A673 (cell line): ENCODE measurements around the gene TAS2R3. TPM values are rescaled to one million over a fixed set of nuclear protein-coding genes. Genes with fewer than 3 reads are reported as not detected.

Source experiments
- BruUV-seq: library from RNA; stranded (reverse); fragments of 400-500 nt; replicated peaks from 2 replicates; lab custom pipeline; 2021; lab: Mats Ljungman, UMichigan
- CTCF ChIA-PET: fragments of 300-600 bp; sonication (Branson Sonifier 250); formaldehyde crosslinking; loops from one replicate; lab custom pipeline; 2022; ENCODE audit warnings: antibody characterized with exemption; lab: Charles Lee
- POLR2A ChIA-PET: fragments of 300-600 bp; sonication (Branson Sonifier 250); formaldehyde crosslinking; loops from one replicate; lab custom pipeline; 2022; ENCODE audit warnings: antibody characterized with exemption; ENCODE audit not compliant: low non-redundant PET; lab: Charles Lee
- DNase-seq: peaks from one replicate; pipeline ENCODE4 v3.0.0-alpha.2; 2015; ENCODE audit warnings: low spot score
- H3K27ac ChIP-seq: fragments of 200-600 bp; sonication (generic); 2 replicates; pipeline ENCODE4 v1.5.1; 2016; ENCODE audit warnings: mixed run types, low read depth, mild to moderate bottlenecking, mixed read lengths, antibody characterized with exemption, low read length; ENCODE audit not compliant: poor library complexity, severe bottlenecking
- H3K27me3 ChIP-seq: fragments of 200-600 bp; sonication (generic); replicated peaks from 2 replicates; pipeline ENCODE4 v1.6.1; 2017; ENCODE audit warnings: mixed run types, low read depth, mild to moderate bottlenecking, mixed read lengths, antibody characterized with exemption, low read length; ENCODE audit not compliant: insufficient read depth, poor library complexity
- H3K36me3 ChIP-seq: fragments of 200-600 bp; sonication (generic); 2 replicates; pipeline ENCODE4 v1.6.1; 2016; ENCODE audit warnings: mixed run types, mild to moderate bottlenecking, mixed read lengths, antibody characterized with exemption, low read length; ENCODE audit not compliant: insufficient read depth, poor library complexity, severe bottlenecking
- H3K4me1 ChIP-seq: fragments of 200-600 bp; sonication (generic); 2 replicates; pipeline ENCODE4 v1.6.1; 2017; ENCODE audit warnings: mixed run types, mild to moderate bottlenecking, mixed read lengths, antibody characterized with exemption, low read length; ENCODE audit not compliant: insufficient read depth, poor library complexity, severe bottlenecking
- H3K4me3 ChIP-seq: fragments of 200-600 bp; sonication (generic); 2 replicates; pipeline ENCODE4 v1.5.1; 2016; ENCODE audit warnings: low read depth, mixed run types, mild to moderate bottlenecking, mixed read lengths, low read length; ENCODE audit not compliant: poor library complexity, severe bottlenecking
- H3K9me3 ChIP-seq: fragments of 200-600 bp; sonication (generic); 2 replicates; pipeline ENCODE4 v1.6.1; 2016; ENCODE audit warnings: mixed run types, low read depth, mild to moderate bottlenecking, mixed read lengths, antibody characterized with exemption, low read length; ENCODE audit not compliant: poor library complexity, severe bottlenecking
- EZH2 ChIP-seq: fragments of 200-600 bp; sonication (generic); IDR thresholded peaks from 2 replicates; pipeline ENCODE4 v1.6.1; 2017; ENCODE audit warnings: borderline replicate concordance, low read depth, mild to moderate bottlenecking, mixed read lengths, antibody characterized with exemption, low read length; ENCODE audit not compliant: poor library complexity, severe bottlenecking
- intact Hi-C: fragments of 100-400 bp; cut with micrococcal nuclease; formaldehyde crosslinking; loops from one replicate; pipeline ENCODE4 v1.10.0; 2022; ENCODE audit not compliant: unreplicated experiment
- total RNA-seq: library from RNA; stranded (reverse); gene quantifications from 2 replicates; pipeline ENCODE4 v1.2.3, GENCODE V29; 2021
- TF ChIP-seq, protein P1 (sequence below): fragments of 300-800, 200-600 bp; sonication (generic); conservative IDR thresholded peaks from 2 replicates; pipeline ENCODE4 v1.5.1; 2017; ENCODE audit warnings: low read depth, mild to moderate bottlenecking, antibody characterized with exemption, low read length, moderate library complexity, mixed read lengths

TAS2R3 gene
- total RNA-seq, 1 experiment from 2014 or later: 0.99 TPM

DNA sequence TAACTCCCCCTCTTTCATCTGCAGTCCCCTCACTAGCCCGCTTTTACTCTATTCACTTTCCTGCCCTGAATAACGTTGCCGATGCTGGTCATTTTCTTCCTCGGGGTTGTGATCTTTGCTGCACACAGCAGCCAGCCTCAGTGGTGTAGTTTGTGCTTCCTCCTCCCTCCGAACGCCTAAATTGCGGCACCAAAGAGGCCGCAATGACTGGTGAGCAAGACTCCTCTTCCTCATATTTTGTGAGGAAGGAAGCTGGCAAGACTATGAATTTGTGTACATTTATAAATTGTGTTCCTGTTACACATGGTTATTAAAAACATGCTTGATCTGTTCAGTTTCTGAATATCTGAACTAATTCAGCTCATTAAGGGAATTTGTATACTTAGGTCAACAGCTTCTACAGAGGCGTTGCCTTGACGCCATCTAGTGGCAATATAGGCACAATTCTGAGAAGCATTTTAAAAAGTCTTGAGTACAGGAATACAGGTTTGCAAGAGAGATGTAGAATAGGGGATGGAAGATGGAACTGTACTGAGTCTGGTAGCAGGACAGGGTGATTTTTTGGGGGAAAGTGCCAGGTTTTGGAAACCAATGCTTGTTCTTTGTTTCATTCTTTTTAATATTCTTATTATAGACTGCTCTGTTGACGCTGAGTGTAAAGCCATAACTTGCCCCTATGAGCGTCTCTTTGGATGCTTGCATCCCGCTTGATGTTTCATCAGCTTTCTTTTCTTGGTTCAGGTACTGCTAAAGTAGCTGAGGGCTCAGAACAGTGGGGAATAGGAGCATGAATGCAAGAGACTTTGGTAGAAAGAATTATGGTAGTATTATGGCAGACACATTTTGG is 22.0 kb downstream of the TAS2R3 start:
- Histone ChIP-seq H3K27ac (no peak overlapping the region), H3K27me3 (no peaks in the 10 kb centered on the region), H3K4me1 (no peaks in the 10 kb centered on the region), H3K36me3 (no peaks in the 10 kb centered on the region), H3K4me3 (no peak overlapping the region), H3K9me3 (no peaks in the 10 kb centered on the region)
- no TSS peak for BruUV-seq
- no peak for TF ChIP-seq EZH2
- TF ChIP-seq, protein P1, sequence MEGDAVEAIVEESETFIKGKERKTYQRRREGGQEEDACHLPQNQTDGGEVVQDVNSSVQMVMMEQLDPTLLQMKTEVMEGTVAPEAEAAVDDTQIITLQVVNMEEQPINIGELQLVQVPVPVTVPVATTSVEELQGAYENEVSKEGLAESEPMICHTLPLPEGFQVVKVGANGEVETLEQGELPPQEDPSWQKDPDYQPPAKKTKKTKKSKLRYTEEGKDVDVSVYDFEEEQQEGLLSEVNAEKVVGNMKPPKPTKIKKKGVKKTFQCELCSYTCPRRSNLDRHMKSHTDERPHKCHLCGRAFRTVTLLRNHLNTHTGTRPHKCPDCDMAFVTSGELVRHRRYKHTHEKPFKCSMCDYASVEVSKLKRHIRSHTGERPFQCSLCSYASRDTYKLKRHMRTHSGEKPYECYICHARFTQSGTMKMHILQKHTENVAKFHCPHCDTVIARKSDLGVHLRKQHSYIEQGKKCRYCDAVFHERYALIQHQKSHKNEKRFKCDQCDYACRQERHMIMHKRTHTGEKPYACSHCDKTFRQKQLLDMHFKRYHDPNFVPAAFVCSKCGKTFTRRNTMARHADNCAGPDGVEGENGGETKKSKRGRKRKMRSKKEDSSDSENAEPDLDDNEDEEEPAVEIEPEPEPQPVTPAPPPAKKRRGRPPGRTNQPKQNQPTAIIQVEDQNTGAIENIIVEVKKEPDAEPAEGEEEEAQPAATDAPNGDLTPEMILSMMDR: peak; percentile 86
- intact Hi-C loops: loop anchor here (1.0 to 10.0 kb wide), 2 partner anchors 132 to 1159 kb away; no protein-coding TSS in a partner anchor
- POLR2A ChIA-PET: interaction anchor here (0.7 kb wide), 1 partner anchor 1161 kb away, joined by 5 read pairs; no protein-coding TSS in a partner anchor
- CTCF ChIA-PET: interaction anchor here (0.6 to 0.8 kb wide), 2 partner anchors 131 to 475 kb away, joined by 4 to 5 read pairs; no protein-coding TSS in a partner anchor
- DNase-seq: peak; percentile 63

DNA sequence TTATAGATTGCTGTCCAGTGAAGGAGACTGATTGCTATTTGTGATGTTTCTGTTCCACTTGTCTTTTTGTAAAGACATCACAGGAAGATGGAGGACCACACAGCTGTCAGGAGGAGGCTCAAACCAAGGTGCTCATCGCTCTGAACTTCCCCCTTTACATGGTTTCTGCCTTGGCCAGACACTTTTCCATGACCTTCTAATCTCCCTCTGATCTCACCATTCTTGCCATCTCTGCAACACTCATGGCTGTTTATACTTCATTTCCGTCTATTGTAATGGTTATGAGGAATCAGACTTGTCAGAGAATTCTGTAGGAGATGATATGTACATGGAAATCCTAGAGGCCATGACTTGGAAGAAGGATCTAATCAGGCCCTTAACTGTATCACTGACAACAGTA is 24.4 kb downstream of the TAS2R3 start:
- TF ChIP-seq, protein P1: no peak
- no peak for TF ChIP-seq EZH2
- H3K9me3 ChIP-seq: no peaks in the 10 kb centered on the region
- POLR2A ChIA-PET: no interaction called here
- H3K27ac ChIP-seq: no peak overlapping the region
- no TSS peak for BruUV-seq
- H3K4me1 ChIP-seq: no peaks in the 10 kb centered on the region
- no peak overlapping the region for H3K4me3 ChIP-seq
- intact Hi-C loops: loop anchor here (10.0 kb wide), 1 partner anchor 1157 kb away; no protein-coding TSS in a partner anchor
- H3K27me3 ChIP-seq: no peaks in the 10 kb centered on the region
- no peaks in the 10 kb centered on the region for H3K36me3 ChIP-seq
- CTCF ChIA-PET: no interaction called here
- DNase-seq: no peak

DNA sequence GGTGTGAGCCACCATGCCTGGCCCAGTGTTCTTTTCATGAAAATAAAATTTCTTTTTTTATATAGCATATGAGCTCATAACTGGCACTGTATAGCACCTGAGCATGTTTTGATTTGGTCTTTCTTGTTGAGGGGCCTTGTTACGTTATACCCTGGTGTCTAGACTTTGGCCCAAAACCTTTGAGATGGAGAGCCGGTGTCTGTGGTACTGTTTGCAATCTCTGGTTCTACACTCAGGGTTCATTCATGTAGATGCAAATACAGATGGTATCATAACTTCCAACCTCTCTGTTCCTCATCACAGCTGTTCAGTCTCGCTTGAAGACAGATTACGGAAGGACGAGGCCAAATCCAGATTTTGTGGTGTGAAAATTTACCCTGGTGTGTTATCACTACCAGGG is 26.0 kb downstream of the TAS2R3 start, which contains the start of gene TAS2R5:
TAS2R5 (plus strand) TSS at position 301 of the 400 bp plus-strand sequence. CDS start 145 bp downstream, outside the sequence.
- ChIA-PET POLR2A (no interaction called here), CTCF (no interaction called here)
- H3K4me3 ChIP-seq: no peak within 1 kb of the TSS
- no peaks in the 10 kb centered on the region for H3K36me3 ChIP-seq
- H3K9me3 ChIP-seq: no peaks in the 10 kb centered on the region
- BruUV-seq: no TSS peak
- no peaks in the 10 kb centered on the region for H3K4me1 ChIP-seq
- DNase-seq: no peak
- no peak within 1 kb of the TSS for H3K27ac ChIP-seq
- intact Hi-C loops: loop anchor here (10.0 kb wide), 1 partner anchor 1155 kb away; no protein-coding TSS in a partner anchor
- no peaks in the 10 kb centered on the region for H3K27me3 ChIP-seq
- no peak for TF ChIP-seq EZH2
- TF ChIP-seq, protein P1: no peak
